Esophagus squamous epithelium (tissue), 4 donors: ENCODE measurements around the gene TIAM2.

Source experiments
- POLR2A ChIP-seq, 4 donors: fragments of 450-650 bp; IDR thresholded peaks; one replicate each; pipeline ENCODE4 v1.6.1; 2017; ENCODE audit warnings: antibody characterized with exemption in 4 of 4, mild to moderate bottlenecking in 4 of 4, moderate library complexity in 3 of 4
- TF ChIP-seq, protein P1 (sequence below), 6 experiments: fragments of 450-650 bp in 4 of 6; fragments of 200-600 bp in 2 of 6; sonication (generic) in 2 of 6; IDR thresholded peaks; one replicate each; pipeline ENCODE4 v1.5.1; 2016 to 2019; ENCODE audit warnings: antibody characterized with exemption in 6 of 6, mild to moderate bottlenecking in 4 of 6, moderate library complexity in 4 of 6

- no peak for TF ChIP-seq POLR2A (IDR thresholded peaks at IDR 0.05)
- TF ChIP-seq, protein P1, sequence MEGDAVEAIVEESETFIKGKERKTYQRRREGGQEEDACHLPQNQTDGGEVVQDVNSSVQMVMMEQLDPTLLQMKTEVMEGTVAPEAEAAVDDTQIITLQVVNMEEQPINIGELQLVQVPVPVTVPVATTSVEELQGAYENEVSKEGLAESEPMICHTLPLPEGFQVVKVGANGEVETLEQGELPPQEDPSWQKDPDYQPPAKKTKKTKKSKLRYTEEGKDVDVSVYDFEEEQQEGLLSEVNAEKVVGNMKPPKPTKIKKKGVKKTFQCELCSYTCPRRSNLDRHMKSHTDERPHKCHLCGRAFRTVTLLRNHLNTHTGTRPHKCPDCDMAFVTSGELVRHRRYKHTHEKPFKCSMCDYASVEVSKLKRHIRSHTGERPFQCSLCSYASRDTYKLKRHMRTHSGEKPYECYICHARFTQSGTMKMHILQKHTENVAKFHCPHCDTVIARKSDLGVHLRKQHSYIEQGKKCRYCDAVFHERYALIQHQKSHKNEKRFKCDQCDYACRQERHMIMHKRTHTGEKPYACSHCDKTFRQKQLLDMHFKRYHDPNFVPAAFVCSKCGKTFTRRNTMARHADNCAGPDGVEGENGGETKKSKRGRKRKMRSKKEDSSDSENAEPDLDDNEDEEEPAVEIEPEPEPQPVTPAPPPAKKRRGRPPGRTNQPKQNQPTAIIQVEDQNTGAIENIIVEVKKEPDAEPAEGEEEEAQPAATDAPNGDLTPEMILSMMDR (IDR thresholded peaks at IDR 0.05), result no peak
Measured at GRCh38 chr6:155250701-155251381, 255.7 kb downstream of the TIAM2 start.
